Astrocyte of the spinal cord (primary cell): Measurements from ENCODE around the gene SIGLEC6.
A peak's percentile ranks its signal among the peaks of the same experiment; 100 is the strongest.

ENCODE experiments used
- DNase-seq: peaks from one replicate; pipeline ENCODE4 v3.0.0; 2011; ENCODE audit warnings: low read depth, low spot score
- H3K4me3 ChIP-seq: 2 replicates; pipeline ENCODE4 v1.5.1; 2011; ENCODE audit warnings: low read depth, mild to moderate bottlenecking, low read length, moderate library complexity
- in situ Hi-C: cut with HindIII; loops from 2 replicates; pipeline ENCODE4 v1.10.0; 2017; ENCODE audit warnings: low sequenced_read_pairs
- TF ChIP-seq, protein P1 (sequence below): IDR thresholded peaks from 2 replicates; pipeline ENCODE4 v1.5.1; 2012; ENCODE audit warnings: low read depth, mild to moderate bottlenecking, low read length, inconsistent platforms

The SIGLEC6 gene

DNA sequence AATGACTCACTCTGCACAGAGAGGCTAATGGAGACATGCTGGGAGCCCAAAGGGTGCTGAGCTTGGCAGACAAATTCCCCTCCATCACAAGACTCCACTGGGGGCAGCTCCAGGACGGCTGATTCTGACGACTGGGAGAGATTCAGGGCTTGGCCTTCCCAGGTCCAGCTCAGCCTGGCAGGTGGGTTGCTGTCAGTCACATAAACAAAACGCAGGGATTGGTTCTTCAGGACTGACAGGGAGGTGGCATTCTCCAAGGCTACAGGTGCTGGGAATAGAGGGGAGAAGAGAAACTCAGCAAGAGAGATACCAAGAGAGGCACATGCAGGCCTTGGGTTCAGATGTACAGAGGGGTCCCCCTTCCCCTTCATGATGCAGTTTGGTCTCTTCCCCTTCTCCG lies 28.9 kb upstream of the SIGLEC6 start:
- no peak overlapping the region for H3K4me3 ChIP-seq
- in situ Hi-C loops = no loop called here
- TF ChIP-seq, protein P1, sequence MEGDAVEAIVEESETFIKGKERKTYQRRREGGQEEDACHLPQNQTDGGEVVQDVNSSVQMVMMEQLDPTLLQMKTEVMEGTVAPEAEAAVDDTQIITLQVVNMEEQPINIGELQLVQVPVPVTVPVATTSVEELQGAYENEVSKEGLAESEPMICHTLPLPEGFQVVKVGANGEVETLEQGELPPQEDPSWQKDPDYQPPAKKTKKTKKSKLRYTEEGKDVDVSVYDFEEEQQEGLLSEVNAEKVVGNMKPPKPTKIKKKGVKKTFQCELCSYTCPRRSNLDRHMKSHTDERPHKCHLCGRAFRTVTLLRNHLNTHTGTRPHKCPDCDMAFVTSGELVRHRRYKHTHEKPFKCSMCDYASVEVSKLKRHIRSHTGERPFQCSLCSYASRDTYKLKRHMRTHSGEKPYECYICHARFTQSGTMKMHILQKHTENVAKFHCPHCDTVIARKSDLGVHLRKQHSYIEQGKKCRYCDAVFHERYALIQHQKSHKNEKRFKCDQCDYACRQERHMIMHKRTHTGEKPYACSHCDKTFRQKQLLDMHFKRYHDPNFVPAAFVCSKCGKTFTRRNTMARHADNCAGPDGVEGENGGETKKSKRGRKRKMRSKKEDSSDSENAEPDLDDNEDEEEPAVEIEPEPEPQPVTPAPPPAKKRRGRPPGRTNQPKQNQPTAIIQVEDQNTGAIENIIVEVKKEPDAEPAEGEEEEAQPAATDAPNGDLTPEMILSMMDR = no peak
- DNase-seq = no peak

DNA sequence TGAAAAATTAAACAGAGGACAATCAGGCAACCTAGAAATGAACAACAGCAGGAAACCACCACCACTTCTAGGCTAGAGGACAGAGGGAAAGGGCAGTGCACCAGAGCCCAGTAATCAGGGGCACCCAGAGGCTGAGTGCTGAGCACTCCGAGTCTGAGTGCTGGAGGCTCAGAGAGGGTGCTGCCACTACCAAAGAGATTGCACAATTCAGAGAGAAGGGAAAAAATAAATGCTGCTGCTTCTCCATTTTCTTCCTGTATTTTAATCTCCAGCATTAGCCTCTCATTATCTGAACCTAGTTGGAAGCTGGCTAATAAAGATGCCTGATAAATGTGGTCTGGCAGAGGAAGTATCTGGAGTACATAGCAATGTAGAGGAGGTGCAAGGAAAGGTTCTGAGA lies 27.8 kb upstream of the SIGLEC6 start:
- in situ Hi-C loops = no loop called here
- DNase-seq = no peak
- TF ChIP-seq, protein P1 = no peak
- no peak overlapping the region for H3K4me3 ChIP-seq

DNA sequence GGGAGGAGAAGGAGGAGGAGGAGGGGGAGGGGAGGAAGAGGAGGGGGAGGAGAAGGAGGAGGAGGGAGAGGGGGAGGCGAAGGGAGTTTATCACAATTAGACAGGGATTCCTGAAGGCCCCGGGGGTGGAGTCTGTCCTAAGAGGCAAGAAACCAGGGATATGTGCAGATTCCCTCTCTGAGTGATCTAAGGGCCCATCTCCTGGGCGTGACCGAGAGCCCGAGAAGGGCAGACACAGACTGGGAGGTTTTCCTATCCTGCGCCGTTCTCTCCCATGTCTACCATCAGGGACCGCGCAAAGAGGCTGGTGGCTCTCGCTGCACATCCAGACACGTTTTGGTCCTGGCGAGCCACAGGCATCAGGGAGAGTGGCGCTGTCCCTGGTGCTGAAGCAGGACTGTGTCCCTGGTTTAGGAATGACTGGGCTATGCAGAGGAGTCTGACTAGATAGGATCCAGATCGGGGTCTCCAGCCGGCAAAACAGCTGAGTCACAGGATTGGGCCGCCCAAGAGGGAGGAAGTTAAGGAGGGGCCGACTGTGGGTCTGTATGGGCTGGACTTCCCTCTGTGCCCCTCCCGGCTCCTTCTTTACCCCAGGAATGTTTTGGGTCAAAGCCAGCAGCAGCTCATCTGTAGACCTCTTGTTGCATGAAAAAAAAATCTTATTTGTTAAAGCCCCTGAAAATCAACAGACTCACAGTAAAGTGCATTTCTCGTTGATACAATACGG lies 21.7 kb upstream of the SIGLEC6 start:
- TF ChIP-seq, protein P1 = no peak
- no peak overlapping the region for H3K4me3 ChIP-seq
- peak; percentile 28 for DNase-seq
- in situ Hi-C loops = no loop called here

DNA sequence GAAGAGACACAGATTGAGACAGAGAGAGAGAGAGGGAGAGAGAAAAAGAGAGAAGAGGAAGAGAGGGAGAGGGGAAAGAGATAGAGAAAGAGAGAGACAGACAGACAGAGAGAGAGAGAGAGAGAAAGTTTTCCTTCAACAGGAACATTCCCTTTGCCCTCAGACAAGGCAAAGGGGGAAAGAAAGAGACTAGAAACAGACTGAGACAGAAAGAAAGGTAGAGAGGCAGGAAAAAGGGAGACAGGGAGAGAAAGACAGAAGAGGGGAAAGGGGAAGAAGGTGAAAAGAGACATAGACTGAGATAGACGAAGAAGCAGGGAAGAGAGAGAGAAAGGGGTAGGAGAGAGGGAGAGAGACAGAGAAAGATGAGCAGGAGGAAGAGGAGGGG lies 21.1 kb upstream of the SIGLEC6 start:
- no peak for DNase-seq
- in situ Hi-C loops = no loop called here
- no peak overlapping the region for H3K4me3 ChIP-seq
- TF ChIP-seq, protein P1 = no peak

DNA sequence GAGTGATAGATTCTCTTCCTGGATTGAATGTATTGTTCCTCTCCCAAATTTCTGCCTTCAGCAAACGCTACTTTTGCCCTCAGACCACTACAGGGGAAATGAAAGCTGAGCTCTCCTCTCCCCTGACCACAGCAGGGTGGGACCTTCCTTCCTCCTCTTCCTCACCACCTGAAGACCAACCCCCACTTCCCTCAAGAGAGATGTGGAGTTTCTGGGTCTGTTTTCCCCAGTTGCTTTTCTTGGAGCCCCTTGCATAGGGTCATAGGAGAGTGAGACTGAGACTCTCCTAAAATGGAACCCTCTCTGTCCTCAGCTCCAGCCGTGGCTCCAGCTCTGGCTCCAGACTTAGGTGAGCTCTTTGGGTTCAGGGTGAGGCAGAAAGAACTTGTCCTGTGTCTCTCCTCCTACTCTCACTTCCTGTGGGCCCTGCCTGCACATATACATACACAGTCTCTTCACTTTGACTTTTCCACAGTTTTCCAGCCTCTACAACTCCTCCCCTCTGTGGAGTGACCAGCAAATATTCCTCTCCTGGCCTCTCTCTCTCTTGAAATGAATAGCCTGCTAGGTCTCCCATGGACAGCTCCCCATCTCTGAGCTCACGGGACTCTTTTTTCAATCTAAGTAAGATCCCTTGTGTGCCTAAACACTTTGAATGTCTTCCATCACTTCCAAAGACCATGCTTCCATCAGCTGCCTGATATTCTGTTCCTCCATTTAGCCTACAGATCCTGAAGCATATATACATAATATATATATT lies 20.4 kb upstream of the SIGLEC6 start:
- TF ChIP-seq, protein P1 = no peak
- in situ Hi-C loops = no loop called here
- no peak for DNase-seq
- H3K4me3 ChIP-seq = no peak overlapping the region

DNA sequence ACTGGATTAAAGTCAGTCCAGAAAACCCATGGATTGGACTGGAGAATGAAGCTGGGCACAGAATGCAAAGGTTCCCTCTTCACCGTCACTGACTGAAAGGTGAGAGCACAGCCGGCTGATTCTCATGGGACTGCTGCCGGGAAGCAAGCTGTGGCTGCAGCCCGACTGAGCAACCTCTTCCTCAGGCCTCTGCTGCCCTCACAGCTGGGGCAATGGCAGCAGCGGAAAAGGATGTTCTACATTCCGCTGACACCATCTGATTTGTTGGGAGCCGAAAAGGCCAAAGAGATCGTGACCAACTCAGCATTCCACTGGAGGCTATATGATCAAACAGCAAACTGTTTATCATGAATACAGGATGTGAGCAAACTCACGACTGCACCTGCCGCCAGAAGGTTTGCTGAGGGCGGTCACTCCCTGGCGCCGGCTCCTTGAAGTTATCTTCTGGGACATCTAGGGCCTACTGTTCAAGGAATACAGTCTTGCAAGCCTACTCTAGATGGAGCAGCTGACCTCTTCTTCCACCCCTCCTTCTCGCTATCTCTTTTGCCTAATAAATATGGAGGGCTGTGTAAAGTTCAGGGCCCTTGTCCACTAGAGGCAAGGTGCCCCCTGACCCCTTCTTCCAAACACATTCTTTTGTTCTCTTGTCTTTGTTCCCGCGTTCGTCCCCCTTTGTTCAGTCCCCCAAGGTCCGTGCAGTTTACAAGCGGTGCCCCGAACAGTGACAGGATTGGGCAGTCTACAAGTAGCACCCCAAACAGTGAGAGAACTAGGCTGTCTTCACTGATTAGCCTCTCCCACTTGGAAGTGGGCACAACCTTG lies 19.6 kb upstream of the SIGLEC6 start:
- in situ Hi-C loops = no loop called here

More for the DNA sequence above, 19.6 kb upstream of the SIGLEC6 start:
- H3K4me3 ChIP-seq = no peak overlapping the region
- DNase-seq = no peak
- TF ChIP-seq, protein P1 = no peak
